Kidney epithelial cell (primary cell): ENCODE data around the gene THBS2. TPM values are rescaled to one million over a fixed set of nuclear protein-coding genes. Genes with fewer than 3 reads are reported as not detected.
A peak's percentile ranks its signal among the peaks of the same experiment; 100 is the strongest.
"Not testable (repeated sequence)": the region's sequence is repeated elsewhere in the genome, so short reads cannot be mapped to it uniquely, and the experiment has no call there.

Experiments used
- DNase-seq: peaks from one replicate; pipeline ENCODE4 v3.0.0-alpha.2; 2010; ENCODE audit warnings: low read depth
- H3K27me3 ChIP-seq: 2 replicates; pipeline ENCODE4 v1.6.0; 2011; ENCODE audit warnings: low read length; ENCODE audit not compliant: control insufficient read depth, insufficient read depth
- H3K36me3 ChIP-seq: 2 replicates; pipeline ENCODE4 v1.5.1; 2011; ENCODE audit warnings: low read length; ENCODE audit not compliant: control insufficient read depth, insufficient read depth
- H3K4me3 ChIP-seq: 2 replicates; pipeline ENCODE4 v1.5.1; 2011; ENCODE audit warnings: low read depth, mild to moderate bottlenecking, control low read depth, low read length
- total RNA-seq: library from RNA; depleted of rRNA; stranded (reverse); fragments of >200 nt; gene quantifications from 2 replicates; pipeline ENCODE4 v1.2.3, GENCODE V29; 2015
- TF ChIP-seq, protein P1 (sequence below): IDR thresholded peaks from 2 replicates; pipeline ENCODE4 v1.5.1; 2011; ENCODE audit warnings: mild to moderate bottlenecking, moderate library complexity, low read length, control low read depth, inconsistent platforms; ENCODE audit not compliant: insufficient read depth, poor library complexity, severe bottlenecking

THBS2 gene
- total RNA-seq, 1 donor from 2014 or later: 21.9 TPM

DNA sequence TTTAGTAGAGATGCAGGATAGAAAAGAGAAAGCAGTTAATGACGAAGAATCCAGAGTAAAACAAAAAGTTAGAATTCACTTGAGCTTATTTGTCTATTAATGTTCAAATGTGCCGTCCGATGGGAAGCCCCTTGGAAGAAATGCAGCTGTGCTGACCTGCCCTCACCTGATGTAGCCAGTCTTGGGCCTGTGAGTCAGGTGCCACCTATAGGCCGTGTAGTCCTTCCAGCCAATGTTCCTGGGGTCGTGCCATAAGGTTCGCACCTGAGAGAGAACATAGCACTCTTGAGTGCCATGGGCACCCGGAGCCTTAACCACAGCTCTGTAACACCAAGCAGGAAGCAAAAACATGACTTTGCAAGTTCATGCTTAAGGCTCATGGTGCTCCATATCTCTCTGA is 32.4 kb downstream of the THBS2 start:
- no peak for DNase-seq
- TF ChIP-seq, protein P1, sequence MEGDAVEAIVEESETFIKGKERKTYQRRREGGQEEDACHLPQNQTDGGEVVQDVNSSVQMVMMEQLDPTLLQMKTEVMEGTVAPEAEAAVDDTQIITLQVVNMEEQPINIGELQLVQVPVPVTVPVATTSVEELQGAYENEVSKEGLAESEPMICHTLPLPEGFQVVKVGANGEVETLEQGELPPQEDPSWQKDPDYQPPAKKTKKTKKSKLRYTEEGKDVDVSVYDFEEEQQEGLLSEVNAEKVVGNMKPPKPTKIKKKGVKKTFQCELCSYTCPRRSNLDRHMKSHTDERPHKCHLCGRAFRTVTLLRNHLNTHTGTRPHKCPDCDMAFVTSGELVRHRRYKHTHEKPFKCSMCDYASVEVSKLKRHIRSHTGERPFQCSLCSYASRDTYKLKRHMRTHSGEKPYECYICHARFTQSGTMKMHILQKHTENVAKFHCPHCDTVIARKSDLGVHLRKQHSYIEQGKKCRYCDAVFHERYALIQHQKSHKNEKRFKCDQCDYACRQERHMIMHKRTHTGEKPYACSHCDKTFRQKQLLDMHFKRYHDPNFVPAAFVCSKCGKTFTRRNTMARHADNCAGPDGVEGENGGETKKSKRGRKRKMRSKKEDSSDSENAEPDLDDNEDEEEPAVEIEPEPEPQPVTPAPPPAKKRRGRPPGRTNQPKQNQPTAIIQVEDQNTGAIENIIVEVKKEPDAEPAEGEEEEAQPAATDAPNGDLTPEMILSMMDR: no peak
- Histone ChIP-seq H3K36me3 (no peaks in the 10 kb centered on the region), H3K27me3 (no peaks in the 10 kb centered on the region), H3K4me3 (no peak overlapping the region)

DNA sequence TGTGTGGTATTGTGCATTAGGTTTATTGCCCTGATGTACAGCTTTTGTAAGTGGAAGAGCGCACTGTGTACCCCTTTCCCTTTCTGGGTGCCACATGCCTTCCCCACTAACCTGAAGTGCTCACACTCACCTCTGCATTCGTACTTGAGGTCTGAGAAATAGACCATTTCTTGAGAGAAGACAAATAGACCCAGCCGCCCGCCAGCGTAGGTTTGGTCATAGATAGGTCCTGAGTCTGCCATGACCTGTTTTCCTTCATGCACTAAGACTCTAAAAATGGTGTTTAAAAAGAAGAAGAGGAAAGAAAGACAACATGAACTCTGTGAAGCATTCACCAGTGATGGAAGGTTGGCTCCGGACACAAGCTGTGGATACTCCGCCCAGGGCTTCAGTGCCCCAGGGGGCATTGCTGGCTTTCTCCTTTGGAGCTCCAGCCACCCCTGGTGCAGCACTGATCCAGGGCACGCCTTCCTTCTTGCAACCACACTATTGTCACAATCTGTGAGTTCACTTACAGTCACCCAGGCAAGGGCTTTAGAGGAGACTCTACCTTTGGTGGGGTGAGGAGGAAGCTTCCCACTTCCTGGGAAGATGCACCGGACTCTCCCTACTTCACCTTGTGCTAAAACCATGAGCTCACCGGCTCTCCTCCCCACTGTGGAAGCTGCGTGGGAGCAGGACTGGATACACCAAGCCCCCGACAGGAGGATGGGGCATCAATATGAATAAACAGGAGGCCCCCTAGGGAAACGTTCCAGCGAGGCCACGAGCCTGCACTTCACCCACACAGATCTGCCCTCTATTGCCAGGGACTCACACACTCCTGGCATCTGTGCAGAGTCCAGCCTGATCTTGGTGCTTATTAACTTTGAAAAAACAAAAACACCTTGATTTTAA is 33.3 kb downstream of the THBS2 start:
- TF ChIP-seq, protein P1: no peak
- Histone ChIP-seq H3K4me3 (no peak overlapping the region), H3K27me3 (no peaks in the 10 kb centered on the region), H3K36me3 (no peaks in the 10 kb centered on the region)
- no peak for DNase-seq

DNA sequence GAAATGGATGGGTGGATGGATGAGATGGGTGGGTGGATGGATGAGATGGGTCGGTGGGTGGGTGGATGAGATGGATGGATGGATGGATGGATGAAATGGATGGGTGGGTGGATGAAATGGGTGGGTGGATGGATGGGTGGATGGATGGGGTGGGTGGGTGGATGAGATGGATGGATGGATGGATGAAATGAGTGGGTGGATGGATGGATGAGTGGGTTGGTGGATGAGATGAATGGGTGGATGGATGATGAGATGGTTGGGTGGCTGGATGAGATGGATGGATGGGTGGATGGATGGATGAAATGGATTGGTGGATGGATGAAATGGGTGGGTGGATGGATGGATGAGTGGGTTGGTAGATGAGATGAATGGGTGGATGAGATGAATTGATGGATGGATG is 35.7 kb downstream of the THBS2 start:
- DNase-seq: no peak
- Histone ChIP-seq H3K4me3 (no peak overlapping the region), H3K36me3 (no peaks in the 10 kb centered on the region), H3K27me3 (no peaks in the 10 kb centered on the region)
- TF ChIP-seq, protein P1: no peak

DNA sequence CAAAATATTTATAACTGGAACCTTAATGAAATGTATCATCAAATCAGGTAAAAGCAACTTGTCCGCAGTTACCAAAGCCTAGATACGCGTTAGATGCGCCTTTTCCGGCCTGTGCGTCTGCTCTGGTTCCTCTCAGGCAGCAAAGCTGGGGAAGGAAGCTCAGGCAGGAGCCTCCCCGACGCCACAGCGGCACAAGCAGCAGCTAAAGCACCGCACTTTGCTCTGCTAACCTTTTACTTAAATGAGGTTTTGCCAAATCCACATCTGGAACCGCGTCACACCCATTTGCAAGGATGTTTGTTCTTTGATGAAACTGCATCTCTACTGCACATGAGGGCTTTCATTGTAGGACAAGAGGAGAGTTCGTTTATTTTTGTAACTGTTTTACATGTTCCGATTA is 36.8 kb downstream of the THBS2 start:
- DNase-seq: no peak
- no peaks in the 10 kb centered on the region for H3K36me3 ChIP-seq

DNA sequence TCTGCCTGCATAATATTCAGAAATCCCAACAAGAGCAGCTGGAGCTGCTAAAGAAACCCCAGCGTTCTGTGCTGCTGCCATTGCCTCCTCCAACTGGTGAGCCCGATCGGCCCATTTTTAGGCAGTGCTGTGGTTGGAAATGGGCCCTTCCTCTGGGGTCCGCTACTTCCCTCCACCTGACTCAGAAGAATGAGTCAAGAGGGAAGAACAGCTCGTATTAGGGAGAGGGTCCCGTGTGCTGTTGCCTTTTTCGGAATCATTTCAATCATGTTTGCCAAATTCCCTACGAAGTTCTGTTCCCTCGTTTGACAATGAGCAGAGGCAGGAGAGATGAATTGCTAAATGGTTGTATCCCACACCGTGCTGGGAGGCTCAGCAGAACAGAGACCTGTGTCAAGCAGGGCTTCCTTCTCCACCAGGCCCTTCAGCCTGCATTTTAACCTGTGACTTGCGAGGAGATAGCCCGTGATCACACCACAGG is 38.4 kb downstream of the THBS2 start:
- no peaks in the 10 kb centered on the region for H3K36me3 ChIP-seq
- H3K4me3 ChIP-seq: no peak overlapping the region
- no peak for DNase-seq
- TF ChIP-seq, protein P1: no peak
- H3K27me3 ChIP-seq: no peaks in the 10 kb centered on the region

More for the DNA sequence above, 36.8 kb downstream of the THBS2 start:
- H3K27me3 ChIP-seq: no peaks in the 10 kb centered on the region
- no peak overlapping the region for H3K4me3 ChIP-seq
- TF ChIP-seq, protein P1: no peak

DNA sequence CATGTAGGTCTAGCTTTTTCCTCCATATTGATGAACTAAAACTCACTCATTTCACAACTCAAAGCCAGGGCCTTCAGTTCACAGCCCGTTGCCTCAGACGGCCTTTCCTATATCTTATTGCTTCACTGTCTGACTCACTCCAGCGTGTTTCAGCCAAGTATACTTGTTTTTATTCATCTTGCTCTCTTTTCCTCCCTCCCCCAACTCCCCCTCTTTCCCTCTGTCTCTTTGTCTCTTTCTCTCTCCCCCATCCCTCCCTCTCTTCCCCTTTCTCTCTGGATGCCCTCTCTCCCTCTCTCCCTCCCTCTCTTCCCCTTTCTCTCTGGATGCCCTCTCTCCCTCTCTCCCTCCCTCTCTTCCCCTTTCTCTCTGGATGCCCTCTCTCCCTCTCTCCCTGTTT is 38.9 kb downstream of the THBS2 start:
- H3K27me3 ChIP-seq, H3K36me3 ChIP-seq, H3K4me3 ChIP-seq: not testable (repeated sequence)
- DNase-seq: peak; percentile 73
